T47D (cell line): ENCODE data around the gene AGAP6.
"Not testable (repeated sequence)": the region's sequence is repeated elsewhere in the genome, so short reads cannot be mapped to it uniquely, and the experiment has no call there.

Experiments
- DNase-seq, 2 experiments: peaks; one replicate each; pipeline versions ENCODE4 v3.0.0 to v3.0.0-alpha.2; 2011 to 2012; ENCODE audit warnings: low read depth in 1 of 2, low spot score in 1 of 2
- in situ Hi-C: cut with HindIII; loops from 2 replicates; pipeline ENCODE4 v1.10.0; 2016; ENCODE audit warnings: low sequenced_read_pairs, low pct_unique_long_range_greater_than_20kb

AGAP6 gene

GRCh38 chr10:49988376-49988775 is at the start of gene AGAP6:
Gene AGAP6 (plus strand): TSS chr10:49988406. CDS start chr10:49988716, 310 bp downstream.
- in situ Hi-C loops, DNase-seq: not testable (repeated sequence)

DNA sequence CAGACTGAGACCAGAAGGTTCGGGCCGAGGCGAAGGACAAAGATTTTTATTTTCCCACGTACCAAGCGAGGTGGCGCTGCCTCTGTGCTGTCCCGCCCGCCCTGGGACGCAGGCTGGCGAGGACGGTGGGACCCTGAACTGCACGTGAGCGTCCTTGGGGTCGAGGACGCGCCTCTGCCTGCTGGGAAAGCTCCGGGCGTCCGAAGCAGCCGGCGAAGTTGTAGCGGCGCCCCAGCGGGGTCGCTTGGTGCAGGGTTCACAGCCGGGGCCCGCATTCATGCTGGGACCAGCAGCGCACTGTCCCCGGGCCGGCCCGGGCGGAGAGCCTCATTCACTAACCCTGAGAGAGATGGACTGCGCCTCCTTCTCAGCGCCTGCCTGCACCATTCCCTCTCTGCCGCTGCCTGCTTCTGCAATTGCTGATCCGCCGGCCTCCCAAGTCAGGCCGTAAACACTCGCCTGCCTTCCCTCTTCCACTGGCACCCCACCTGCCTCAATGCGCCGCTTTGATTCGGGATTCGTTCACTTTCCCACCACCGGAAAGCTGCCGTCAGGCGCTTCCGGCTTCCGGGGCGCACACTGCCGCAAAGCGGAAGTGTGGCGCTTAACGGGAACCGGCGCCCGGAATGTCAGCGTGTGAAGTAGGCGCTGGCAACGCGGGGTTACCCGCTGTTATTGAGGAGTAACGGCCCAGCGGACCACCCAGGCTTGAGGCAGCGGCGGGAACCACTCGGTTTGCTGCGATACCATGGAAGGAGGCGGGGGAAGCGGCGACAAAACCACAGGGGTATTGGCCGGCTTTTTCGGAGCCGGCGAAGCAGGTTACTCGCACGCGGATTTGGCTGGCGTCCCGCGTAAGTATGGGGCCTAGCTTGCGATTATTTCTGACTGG is 46.5 kb upstream of the AGAP6 start, which contains the start of the genes PARG and TIMM23B:
TSS of gene PARG (minus strand) at position 581 of the 892 bp plus-strand sequence. CDS start at position 279, 302 bp downstream.
TSS of gene TIMM23B (plus strand) at position 607 of the 892 bp plus-strand sequence. CDS start at position 749, 142 bp downstream.
- peak; percentile 14 to 88 for DNase-seq
- in situ Hi-C loops = not testable (repeated sequence)

GRCh38 chr10:49942339-49942705 is 45.9 kb upstream of the AGAP6 start:
- in situ Hi-C loops, DNase-seq: not testable (repeated sequence)

- in situ Hi-C loops, DNase-seq: not testable (repeated sequence)
Measured at GRCh38 chr10:49943607-49944006, 44.6 kb upstream of the AGAP6 start.

DNA sequence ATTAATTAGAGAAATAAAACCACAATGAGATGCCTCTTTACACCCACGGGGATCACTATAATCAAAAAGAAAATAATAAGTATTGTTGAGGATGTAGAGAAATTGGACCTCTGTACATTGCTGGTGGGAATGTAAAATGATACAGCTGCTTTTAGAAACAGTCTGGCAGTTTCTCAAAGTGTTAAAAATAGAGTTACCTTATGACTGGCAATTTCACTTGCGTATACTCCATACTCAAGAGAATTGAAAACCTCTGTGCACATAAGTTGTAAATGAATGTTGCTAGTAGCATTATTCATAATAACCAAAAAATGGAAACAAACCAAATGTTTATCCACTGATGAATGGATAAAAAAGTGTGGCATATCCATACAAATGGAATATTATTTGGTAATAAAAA is 40.1 kb upstream of the AGAP6 start:
- DNase-seq, in situ Hi-C loops: not testable (repeated sequence)

GRCh38 chr10:49948737-49949136 is 39.5 kb upstream of the AGAP6 start:
- DNase-seq, in situ Hi-C loops: not testable (repeated sequence)

DNA sequence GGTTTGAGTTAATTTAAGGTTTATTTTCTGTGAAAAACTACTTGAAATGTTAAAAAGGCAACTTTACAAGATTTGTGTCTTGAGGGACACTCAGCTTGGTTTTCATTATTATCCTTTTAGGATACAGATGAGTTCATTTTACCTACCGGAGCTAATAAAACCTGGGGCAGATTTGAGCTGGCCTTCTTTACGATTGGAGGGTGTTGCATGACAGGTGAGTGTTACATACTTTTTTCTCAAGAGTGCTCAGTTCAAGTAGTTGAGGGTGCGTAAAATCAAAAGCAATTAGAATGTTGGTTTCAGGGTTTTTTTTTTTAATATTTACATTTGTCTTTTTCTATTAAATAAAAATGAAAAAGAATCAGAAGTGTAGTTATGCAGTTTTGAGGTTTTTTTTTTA is 36.2 kb upstream of the AGAP6 start:
- in situ Hi-C loops, DNase-seq: not testable (repeated sequence)

GRCh38 chr10:49953122-49953521 is 35.1 kb upstream of the AGAP6 start:
- in situ Hi-C loops = not testable (repeated sequence)
- peak in 1 of 2 experiments; percentile 55 for DNase-seq

DNA sequence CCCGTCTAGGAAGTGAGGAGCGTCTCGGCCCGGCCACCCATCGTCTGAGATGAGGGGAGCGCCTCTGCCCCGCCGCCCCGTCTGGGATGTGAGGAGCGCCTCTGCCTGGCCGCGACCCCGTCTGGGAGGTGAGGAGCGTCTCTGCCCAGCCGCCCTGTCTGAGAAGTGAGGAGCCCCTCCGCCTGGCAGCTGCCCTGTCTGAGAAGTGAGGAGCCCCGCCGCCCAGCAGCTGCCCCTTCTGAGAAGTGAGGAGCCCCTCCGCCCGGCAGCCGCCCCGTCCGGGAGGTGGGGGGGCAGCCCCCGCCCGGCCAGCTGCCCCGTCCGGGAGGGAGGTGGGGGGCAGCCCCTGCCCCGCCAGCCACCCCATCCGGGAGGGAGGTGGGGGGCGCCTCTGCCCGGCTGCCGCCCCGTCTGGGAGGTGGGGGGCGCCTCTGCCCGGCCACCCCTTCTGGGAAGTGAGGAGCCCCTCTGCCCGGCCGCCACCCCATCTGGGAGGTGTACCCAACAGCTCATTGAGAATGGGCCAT is 17.8 kb upstream of the AGAP6 start:
- DNase-seq, in situ Hi-C loops: not testable (repeated sequence)

DNA sequence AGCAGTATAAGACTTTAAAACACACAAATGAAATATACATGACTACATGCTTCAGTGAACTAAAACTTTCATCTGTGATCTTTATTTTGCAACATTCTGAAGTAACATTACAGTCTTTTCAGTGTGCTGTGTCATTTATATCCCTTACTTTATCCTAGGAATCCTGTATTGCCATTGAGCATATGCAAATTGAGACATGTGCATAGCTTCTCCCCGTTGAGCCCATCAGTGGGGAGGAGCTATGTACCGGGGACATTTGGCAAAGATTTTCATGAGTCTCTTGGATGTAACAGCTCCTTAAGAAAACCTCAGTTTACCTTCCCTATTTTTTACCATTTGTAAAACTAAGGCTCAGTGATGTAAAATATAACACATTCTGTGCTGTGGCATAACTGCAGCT is 16.7 kb upstream of the AGAP6 start:
- DNase-seq, in situ Hi-C loops: not testable (repeated sequence)

GRCh38 chr10:49972094-49972493 is 16.1 kb upstream of the AGAP6 start:
- in situ Hi-C loops = not testable (repeated sequence)

DNA sequence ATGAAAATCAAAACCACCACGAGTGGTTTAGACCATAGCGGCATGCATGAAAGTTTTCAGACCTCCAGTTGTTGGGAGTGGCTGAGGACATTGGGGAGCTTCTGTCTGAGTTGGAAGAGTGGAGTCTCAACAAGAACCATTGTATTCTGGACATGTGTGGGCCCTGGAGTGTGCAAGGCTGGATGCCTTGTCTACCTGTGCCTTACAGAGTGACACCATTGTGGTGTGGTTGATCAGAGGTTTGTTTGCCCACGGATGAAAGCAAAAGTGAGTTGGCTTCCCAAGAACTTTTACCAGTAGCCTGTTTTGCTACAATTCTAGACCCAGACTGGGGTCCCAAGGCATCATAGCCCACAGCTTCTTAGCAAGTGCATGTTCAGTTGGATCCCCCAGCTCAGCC is 10.4 kb upstream of the AGAP6 start:
- in situ Hi-C loops, DNase-seq: not testable (repeated sequence)

More at GRCh38 chr10:49972094-49972493, 16.1 kb upstream of the AGAP6 start:
- DNase-seq = not testable (repeated sequence)

DNA sequence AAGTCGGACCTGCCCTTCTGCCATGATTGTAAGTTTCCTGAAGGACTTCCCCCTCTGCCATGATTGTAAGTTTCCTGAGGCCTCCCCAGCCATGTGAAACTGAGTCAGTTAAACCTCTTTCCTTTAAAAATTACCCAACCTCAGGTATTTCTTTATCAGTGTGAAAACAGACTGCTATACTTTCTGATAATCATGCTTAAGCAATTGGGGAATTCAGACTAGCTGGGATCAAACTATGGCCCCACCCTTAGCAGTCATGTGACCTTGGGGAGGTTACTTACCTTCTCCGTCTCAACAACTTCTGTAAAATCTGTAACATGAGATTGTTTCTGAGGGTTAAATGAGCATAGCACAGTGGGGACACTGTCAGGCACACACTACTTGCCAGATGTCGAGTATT is 999 bp upstream of the AGAP6 start:
- in situ Hi-C loops, DNase-seq: not testable (repeated sequence)

DNA sequence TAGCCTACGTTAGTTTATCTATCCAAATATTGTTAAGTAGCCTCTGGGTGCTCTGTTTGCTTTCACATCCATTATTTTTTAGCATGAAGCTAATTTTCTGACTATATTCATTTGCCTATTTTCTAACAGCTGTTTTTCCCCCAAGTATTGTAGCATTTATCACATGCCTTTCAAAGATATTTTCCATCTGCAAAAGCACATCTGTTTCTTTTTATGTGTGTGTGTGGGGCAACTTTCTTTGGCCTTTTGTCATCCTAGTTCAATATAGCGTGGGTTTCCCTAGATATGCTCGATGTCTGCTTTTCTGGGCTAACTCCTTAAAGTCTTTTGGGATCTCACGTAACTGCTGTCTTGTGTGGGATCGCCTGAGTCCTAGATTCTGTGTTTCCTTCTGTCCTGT is 7.1 kb downstream of the AGAP6 start:
- in situ Hi-C loops, DNase-seq: not testable (repeated sequence)

- in situ Hi-C loops = not testable (repeated sequence)
Measured at GRCh38 chr10:50014024-50014423, 25.8 kb downstream of the AGAP6 start.

DNA sequence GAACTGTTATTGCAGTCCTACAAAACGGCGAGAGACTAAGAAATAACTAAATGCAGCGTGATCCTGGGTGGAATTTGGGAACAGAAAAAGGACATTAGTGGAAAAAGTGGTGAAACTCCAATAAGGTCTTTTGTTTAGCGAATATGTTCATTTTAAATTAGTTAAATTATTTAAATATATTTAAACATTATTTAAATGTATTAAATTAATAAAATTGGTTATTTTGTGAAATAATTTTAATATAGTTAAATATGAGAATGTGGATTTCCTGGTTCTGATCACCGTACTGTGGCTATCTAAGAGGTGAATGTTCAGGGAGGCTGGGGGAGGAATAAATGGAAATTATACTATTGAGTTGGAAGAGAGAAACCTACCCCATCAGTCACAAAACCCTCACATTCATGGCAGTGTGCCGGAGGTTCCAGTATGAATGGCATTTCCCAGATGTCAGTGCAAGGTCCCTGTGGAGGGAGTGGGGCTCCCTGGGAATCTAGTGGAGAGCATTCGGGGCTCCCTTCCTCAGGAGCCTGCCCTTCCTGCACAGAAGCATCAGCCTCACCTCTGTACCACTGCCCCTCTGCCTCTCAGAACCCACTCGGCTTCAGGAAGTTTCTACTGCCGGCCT is 27.5 kb downstream of the AGAP6 start:
- DNase-seq, in situ Hi-C loops: not testable (repeated sequence)

More at GRCh38 chr10:50014024-50014423, 25.8 kb downstream of the AGAP6 start:
- not testable (repeated sequence) for DNase-seq

DNA sequence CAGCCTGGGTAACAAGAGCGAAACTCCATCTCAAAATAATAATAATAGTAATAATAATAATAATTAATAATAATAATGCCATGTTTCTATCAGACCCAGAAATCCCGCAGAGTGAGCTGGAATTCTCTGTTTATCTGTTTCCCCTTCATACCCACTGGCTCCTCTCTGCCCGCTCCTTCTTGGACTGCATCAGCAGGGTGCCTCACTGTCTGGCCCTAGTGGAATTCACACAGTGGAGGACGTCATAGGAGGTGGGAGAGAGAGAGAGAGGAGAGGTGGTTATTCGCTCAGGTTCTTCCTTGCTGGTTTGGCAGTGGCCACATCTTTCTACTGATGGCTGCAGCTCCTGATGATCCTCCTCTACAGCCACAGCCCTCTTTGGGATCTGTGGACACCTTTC is 28.7 kb downstream of the AGAP6 start:
- in situ Hi-C loops = not testable (repeated sequence)

GRCh38 chr10:50017646-50018045 is 29.4 kb downstream of the AGAP6 start:
- in situ Hi-C loops = not testable (repeated sequence)
- peak in 1 of 2 experiments; percentile 63 for DNase-seq

More for the DNA sequence above, 28.7 kb downstream of the AGAP6 start:
- DNase-seq = not testable (repeated sequence)
